Spleen (tissue), 11 donors: Measurements from ENCODE around the gene PHLDB1. TPM values are rescaled to one million over a fixed set of nuclear protein-coding genes. Genes with fewer than 3 reads are reported as not detected.
A peak's percentile ranks its signal among the peaks of the same experiment; 100 is the strongest.
"Not testable (repeated sequence)": the region's sequence is repeated elsewhere in the genome, so short reads cannot be mapped to it uniquely, and the experiment has no call there.

Experiments used
- DNase-seq: peaks from one replicate; pipeline ENCODE4 v3.0.0-alpha.2; 2020
- H3K27ac ChIP-seq, 8 donors: fragments of 200-600 bp; sonication (generic) in 7 of 8; 1 replicate in 4 of 8; 2 replicates in 4 of 8; pipeline versions ENCODE4 v1.5.0 to v1.8.0; 2016 to 2021; ENCODE audit warnings: inconsistent platforms in 4 of 8, mild to moderate bottlenecking in 4 of 8, moderate library complexity in 1 of 8
- H3K27me3 ChIP-seq, 7 donors: fragments of 200-600 bp; sonication (generic) in 6 of 7; replicated peaks in 1 of 7; 1 replicate in 4 of 7; 2 replicates in 3 of 7; pipeline versions ENCODE4 v1.5.0 to v1.8.0; 2016 to 2021; ENCODE audit warnings: inconsistent platforms in 3 of 7, mild to moderate bottlenecking in 1 of 7
- H3K36me3 ChIP-seq, 6 donors: fragments of 200-600 bp; sonication (generic) in 5 of 6; 1 replicate in 4 of 6; 2 replicates in 2 of 6; pipeline versions ENCODE4 v1.5.0 to v1.8.0; 2016 to 2021; ENCODE audit warnings: inconsistent platforms in 2 of 6
- H3K4me1 ChIP-seq, 6 donors: fragments of 200-600 bp; sonication (generic) in 5 of 6; 1 replicate in 3 of 6; 2 replicates in 3 of 6; pipeline versions ENCODE4 v1.5.0 to v1.8.0; 2016 to 2021; ENCODE audit warnings: inconsistent platforms in 3 of 6
- H3K4me3 ChIP-seq, 8 donors: fragments of 200-600 bp; sonication (generic) in 7 of 8; 1 replicate in 4 of 8; 2 replicates in 4 of 8; pipeline versions ENCODE4 v1.5.0 to v1.8.0; 2016 to 2021; ENCODE audit warnings: inconsistent platforms in 4 of 8, mild to moderate bottlenecking in 4 of 8, moderate library complexity in 2 of 8
- H3K9me3 ChIP-seq, 8 donors: fragments of 200-600 bp; sonication (generic) in 7 of 8; 1 replicate in 4 of 8; 2 replicates in 4 of 8; pipeline versions ENCODE4 v1.5.0 to v1.8.0; 2016 to 2021; ENCODE audit warnings: inconsistent platforms in 4 of 8
- CTCF ChIP-seq, 11 experiments: fragments of 200-600 bp in 7 of 11; fragments of 450-650 bp in 4 of 11; sonication (generic) in 4 of 11; IDR thresholded peaks in 8 of 11; conservative IDR thresholded peaks in 3 of 11; 1 replicate in 7 of 11; 2 replicates in 4 of 11; pipeline versions ENCODE4 v1.4.0 to v1.8.0; 2016 to 2021; ENCODE audit warnings: antibody characterized with exemption in 11 of 11, inconsistent platforms in 4 of 11, mild to moderate bottlenecking in 1 of 11
- POLR2A ChIP-seq, 3 donors: fragments of 450-650 bp; IDR thresholded peaks; one replicate each; pipeline ENCODE4 v1.5.1; 2017; ENCODE audit warnings: antibody characterized with exemption in 3 of 3, mild to moderate bottlenecking in 1 of 3
- POLR2AphosphoS5 ChIP-seq, 3 donors: sonication (generic); formaldehyde crosslinking; IDR thresholded peaks; one replicate each; pipeline ENCODE4 v1.5.1; 2017; ENCODE audit warnings: antibody characterized with exemption in 3 of 3
- WGBS, 5 donors: extraction: QIAGEN DNeasy Blood & Tissue Kit in 3 of 5; methylation state at CpG; one replicate each; pipeline versions ENCODE4 v1.1.5 to v1.1.7; 2013 to 2018; 5-methylcytosine and 5-hydroxymethylcytosine counted together
- intact Hi-C: fragments of 100-400 bp; cut with DNase I; formaldehyde crosslinking; loops from one replicate; pipeline ENCODE4 v1.15.0; 2023; ENCODE audit warnings: low total_unique reads
- polyA plus RNA-seq, 3 donors: library from polyadenylated mRNA; stranded (reverse); fragments of 200-250 nt; gene quantifications; one replicate each; pipeline ENCODE4 v1.2.1, GENCODE V29; 2013
- total RNA-seq, 7 donors: library from RNA; depleted of rRNA in 3 of 7; stranded (reverse); fragments of >200 nt in 3 of 7; fragmentation: NEBNext Ultra II Directional in 4 of 7; extraction: Animal tissue kit (Norgen Biotek cat#: 25700) in 4 of 7; gene quantifications; one replicate each; pipeline versions ENCODE4 v1.1.0 to v1.2.1, GENCODE V29; 2016 to 2021
- donor health status: healthy with polysubstance abuse.
- donor health status: DM: no; HTN: no; CAD: no; lungs with moderate emphysema.
- donor health status: DM: no; HTN: no; CAD: no.
- donor health status: Bipolar disorder and iron deficiency.
- donor health status: healthy.
- donor health status: DM: no; HTN: no; CAD: no.
- donor health status: DM: yes; HTN: yes; CAD: no.

The PHLDB1 gene
- total and polyA plus RNA-seq, 10 donors, result 13.0 to 162 (median 69.9) TPM

- TF ChIP-seq CTCF (IDR thresholded peaks at IDR 0.05 in 8 of 11, conservative IDR thresholded peaks at IDR 0.05 in 3 of 11) (no peak), POLR2AphosphoS5 (IDR thresholded peaks at IDR 0.05) (no peak), POLR2A (IDR thresholded peaks at IDR 0.05) (no peak)
- Histone ChIP-seq H3K27ac (no peak overlapping the region), H3K36me3 (peaks cover 0 to 1% (median 0%) of the 10 kb centered on the region in 6 donors), H3K4me1 (peaks cover 13 to 49% (median 37%) of the 10 kb centered on the region in 6 donors), H3K4me3 (no peak overlapping the region), H3K9me3 (no peaks in the 10 kb centered on the region), H3K27me3 (no peaks in the 10 kb centered on the region)
- intact Hi-C loops, result no loop called here
- WGBS, 5 donors, result 68 to 98% (median 87%) methylated on average over 2 of the region's 2 CpGs
- no peak for DNase-seq
Measured at GRCh38 chr11:118569670-118570069, 37.7 kb upstream of the PHLDB1 start.

- DNase-seq, result no peak
- H3K27me3 ChIP-seq, result no peaks in the 10 kb centered on the region
- H3K4me1 ChIP-seq, result peaks cover 22 to 49% (median 41%) of the 10 kb centered on the region in 6 donors
- no peaks in the 10 kb centered on the region for H3K9me3 ChIP-seq
- 95 to 100% (median 97%) methylated on average over 1 of the region's 1 CpG for WGBS, 5 donors
- peak overlapping the region in 4 of 8 donors; percentile 98 to 99 (median 98) for H3K27ac ChIP-seq
- peak overlapping the region in 1 of 8 donors; percentile 95 for H3K4me3 ChIP-seq
- TF ChIP-seq CTCF (IDR thresholded peaks at IDR 0.05 in 8 of 11, conservative IDR thresholded peaks at IDR 0.05 in 3 of 11) (no peak), POLR2AphosphoS5 (IDR thresholded peaks at IDR 0.05) (no peak), POLR2A (IDR thresholded peaks at IDR 0.05) (no peak)
- H3K36me3 ChIP-seq, result peaks cover 0 to 5% (median 0%) of the 10 kb centered on the region in 6 donors
- intact Hi-C loops, result no loop called here
Measured at GRCh38 chr11:118570787-118571186, 36.6 kb upstream of the PHLDB1 start.

- intact Hi-C loops, H3K36me3 ChIP-seq, H3K9me3 ChIP-seq, H3K27me3 ChIP-seq: not testable (repeated sequence)
- peak overlapping the region; percentile 98 to 99 (median 99) for H3K27ac ChIP-seq
- 4 to 18% (median 11%) methylated on average over 15 of the region's 15 CpGs for WGBS, 5 donors
- peaks cover 26 to 51% (median 45%) of the 10 kb centered on the region in 6 donors for H3K4me1 ChIP-seq
- DNase-seq, result peak; percentile 78
- peak overlapping the region; percentile 81 to 98 (median 93) for H3K4me3 ChIP-seq
Measured at GRCh38 chr11:118571701-118572060, 35.7 kb upstream of the PHLDB1 start.

- no peaks in the 10 kb centered on the region for H3K9me3 ChIP-seq
- intact Hi-C loops, result no loop called here
- TF ChIP-seq CTCF (IDR thresholded peaks at IDR 0.05 in 8 of 11, conservative IDR thresholded peaks at IDR 0.05 in 3 of 11), result no peak
- TF ChIP-seq POLR2A (IDR thresholded peaks at IDR 0.05), result peak in 1 of 3 donors; percentile 45
- peak; percentile 84 to 89 (median 85) for TF ChIP-seq POLR2AphosphoS5 (IDR thresholded peaks at IDR 0.05)
- H3K4me3 ChIP-seq, result peak within 1 kb of the TSS; percentile 81 to 98 (median 93)
- peak within 1 kb of the TSS; percentile 98 to 99 (median 99) for H3K27ac ChIP-seq
- H3K36me3 ChIP-seq, result peaks cover 0 to 13% (median 0%) of the 10 kb centered on the region in 6 donors
- WGBS, 5 donors, result 0 to 1% (median 0%) methylated on average over 37 to 55 of the region's 55 CpGs
- peak; percentile 94 for DNase-seq
- peaks cover 32 to 57% (median 50%) of the 10 kb centered on the region in 6 donors for H3K4me1 ChIP-seq
- no peaks in the 10 kb centered on the region for H3K27me3 ChIP-seq
Measured at GRCh38 chr11:118572061-118572980, 35.1 kb upstream of the PHLDB1 start, which contains the start of gene ARCN1. ARCN1 (plus strand) TSS chr11:118572409; CDS start chr11:118572548, 139 bp downstream.
